GM19438 (cell line): ENCODE data around the gene NOPCHAP1.

Experiments used
- ATAC-seq: cut with Tn5 transposase; IDR thresholded peaks from one replicate; pipeline ENCODE4 v1.9.1; 2021; ENCODE audit warnings: low read depth; ENCODE audit not compliant: unreplicated experiment

NOPCHAP1 gene

GRCh38 chr12:105015543-105015942 is 29.4 kb downstream of the NOPCHAP1 start:
- ATAC-seq = no peak

GRCh38 chr12:105018012-105018411 is 31.9 kb downstream of the NOPCHAP1 start:
- ATAC-seq = no peak

GRCh38 chr12:105018776-105019175 is 32.7 kb downstream of the NOPCHAP1 start:
- ATAC-seq = no peak

- ATAC-seq = no peak
Observed at GRCh38 chr12:105020241-105020962, 34.3 kb downstream of the NOPCHAP1 start.

GRCh38 chr12:105024928-105025327 is 38.8 kb downstream of the NOPCHAP1 start:
- no peak for ATAC-seq

- no peak for ATAC-seq
Observed at GRCh38 chr12:105025890-105026289, 39.8 kb downstream of the NOPCHAP1 start.

GRCh38 chr12:105026411-105026810 is 40.3 kb downstream of the NOPCHAP1 start:
- ATAC-seq = no peak

GRCh38 chr12:105030820-105031807 is 45.0 kb downstream of the NOPCHAP1 start:
- peak; percentile 87 for ATAC-seq

GRCh38 chr12:105032703-105033357 is 46.7 kb downstream of the NOPCHAP1 start:
- no peak for ATAC-seq

- ATAC-seq = no peak
Observed at GRCh38 chr12:105033851-105034250, 47.7 kb downstream of the NOPCHAP1 start.
